ENCODE measurements around the gene HYOU1. TPM values are rescaled to one million over a fixed set of nuclear protein-coding genes. Genes with fewer than 3 reads are reported as not detected.
"Not testable (repeated sequence)": the region's sequence is repeated elsewhere in the genome, so short reads cannot be mapped to it uniquely, and the experiment has no call there.

HYOU1 gene
- total RNA-seq, 1 donor from 2014 or later: 52.7 TPM

GRCh38 chr11:119044708-119045107 is 12.3 kb downstream of the HYOU1 start:
- no peak for DNase-seq

- DNase-seq: no peak
Observed at GRCh38 chr11:119042927-119043326, 14.1 kb downstream of the HYOU1 start.

- DNase-seq: no peak
Observed at GRCh38 chr11:119041821-119042514, 15.0 kb downstream of the HYOU1 start.

GRCh38 chr11:119039471-119039870 is 17.5 kb downstream of the HYOU1 start:
- not testable (repeated sequence) for DNase-seq

GRCh38 chr11:119038884-119039283 is 18.1 kb downstream of the HYOU1 start:
- DNase-seq: no peak

GRCh38 chr11:119034813-119035212 is 22.2 kb downstream of the HYOU1 start:
- DNase-seq: no peak

- not testable (repeated sequence) for DNase-seq
Observed at GRCh38 chr11:119033421-119033820, 23.6 kb downstream of the HYOU1 start.

- no peak for DNase-seq
Observed at GRCh38 chr11:119031912-119032280, 25.1 kb downstream of the HYOU1 start.

GRCh38 chr11:119030329-119031047 is 26.5 kb downstream of the HYOU1 start, which contains the start of gene SLC37A4:
Gene SLC37A4 (minus strand): TSS chr11:119030877.
- DNase-seq: peak; percentile 97

GRCh38 chr11:119030029-119030328 is 27.0 kb downstream of the HYOU1 start:
- no peak for DNase-seq

- DNase-seq: no peak
Observed at GRCh38 chr11:119029340-119030028, 27.5 kb downstream of the HYOU1 start.

- DNase-seq: no peak
Observed at GRCh38 chr11:119029069-119029339, 28.0 kb downstream of the HYOU1 start.

- DNase-seq: no peak
Observed at GRCh38 chr11:119028346-119029068, 28.5 kb downstream of the HYOU1 start.

GRCh38 chr11:119027561-119028345 is 29.3 kb downstream of the HYOU1 start:
- DNase-seq: no peak

- no peak for DNase-seq
Observed at GRCh38 chr11:119026970-119027369, 30.0 kb downstream of the HYOU1 start.

- DNase-seq: no peak
Observed at GRCh38 chr11:119025978-119026766, 30.8 kb downstream of the HYOU1 start.

GRCh38 chr11:119025541-119025940 is 31.5 kb downstream of the HYOU1 start:
- no peak for DNase-seq

- no peak for DNase-seq
Observed at GRCh38 chr11:119025099-119025473, 31.9 kb downstream of the HYOU1 start.

GRCh38 chr11:119024430-119025098 is 32.4 kb downstream of the HYOU1 start:
- DNase-seq: no peak

GRCh38 chr11:119023741-119024140 is 33.3 kb downstream of the HYOU1 start:
- DNase-seq: no peak

GRCh38 chr11:119021631-119022030 is 35.4 kb downstream of the HYOU1 start:
- no peak for DNase-seq
